IPS-NIHi11 (cell line): ENCODE data around the gene CACNA1H.

Source experiments
- DNase-seq: peaks from one replicate; pipeline ENCODE4 v3.0.0; 2012; ENCODE audit warnings: mixed read lengths, low spot score

Gene CACNA1H

DNA sequence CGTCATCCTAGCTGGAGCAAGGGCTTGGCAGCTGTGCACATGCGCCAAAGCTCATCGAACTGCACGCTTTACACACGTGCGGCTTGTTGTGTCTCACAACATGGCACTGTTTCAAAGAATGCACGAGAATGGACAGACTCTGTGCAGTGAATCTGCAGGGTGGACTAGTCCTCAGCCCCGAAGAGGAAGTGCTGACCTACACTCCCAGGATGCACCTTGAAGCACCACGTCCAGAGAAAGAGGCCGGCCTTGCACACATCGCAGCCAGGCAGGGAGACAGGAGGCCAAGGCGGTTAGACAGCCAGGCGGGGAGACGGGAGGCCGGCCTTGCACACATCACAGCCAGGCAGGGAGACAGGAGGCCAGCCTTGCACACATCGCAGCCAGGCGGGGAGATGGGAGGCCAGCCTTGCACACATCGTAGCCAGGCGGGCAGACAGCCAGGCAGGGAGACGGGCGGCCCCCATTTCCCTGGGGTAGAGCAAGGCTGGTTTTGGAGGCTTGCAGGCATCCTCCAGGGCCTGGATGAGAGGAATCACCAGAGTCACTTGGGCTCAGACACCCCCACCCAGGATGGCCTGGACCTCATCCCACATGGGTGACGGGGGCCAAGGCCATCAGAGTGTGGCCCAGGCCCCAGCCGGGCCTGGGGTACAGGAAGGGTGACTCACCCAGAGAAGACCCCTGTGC is 9.0 kb upstream of the CACNA1H start:
- DNase-seq, result no peak

DNA sequence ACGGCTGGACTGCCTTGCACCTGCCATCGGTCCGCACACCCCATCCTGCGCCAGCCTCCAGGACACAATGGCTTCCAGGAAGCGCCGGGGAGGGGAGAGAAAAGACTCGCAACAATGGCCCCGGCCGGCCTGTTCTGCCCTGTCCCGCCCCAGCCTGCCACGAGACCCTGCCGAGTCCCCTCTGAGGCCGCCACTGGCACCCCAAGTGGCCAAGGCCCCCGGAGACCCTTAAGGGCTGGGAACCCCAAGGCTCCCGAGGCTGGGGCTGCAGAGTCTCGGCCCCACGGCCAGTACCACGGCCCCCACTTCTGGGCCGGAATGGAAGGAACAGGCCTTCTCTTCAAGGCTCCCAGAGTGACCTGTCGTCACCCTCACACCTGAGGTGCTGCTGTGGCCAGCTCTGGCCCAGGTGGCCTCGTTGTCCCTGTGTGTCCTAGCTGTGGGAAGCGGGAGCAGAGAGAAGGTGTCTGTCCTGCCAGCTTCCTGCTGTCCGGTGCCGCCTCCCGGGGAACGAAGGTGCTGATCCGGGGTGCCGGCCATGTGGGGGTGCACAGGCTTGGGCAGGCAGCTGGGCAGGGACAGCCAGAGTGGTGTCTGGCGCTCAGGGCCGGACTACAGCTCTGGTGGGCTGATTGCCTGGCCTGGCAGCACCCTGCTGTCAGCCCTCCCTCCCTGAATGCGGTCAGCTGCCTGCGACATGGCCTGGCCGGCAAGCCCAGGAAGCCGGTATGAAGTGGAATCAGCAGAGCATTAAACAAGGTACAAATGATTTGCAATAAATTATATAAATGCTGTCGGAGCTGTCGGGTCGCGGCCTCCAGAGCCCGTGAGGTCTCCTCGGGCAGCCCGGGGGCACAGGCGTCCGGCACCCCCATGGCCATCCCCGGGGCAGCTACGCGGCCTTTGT is 8.2 kb upstream of the CACNA1H start:
- no peak for DNase-seq

DNA sequence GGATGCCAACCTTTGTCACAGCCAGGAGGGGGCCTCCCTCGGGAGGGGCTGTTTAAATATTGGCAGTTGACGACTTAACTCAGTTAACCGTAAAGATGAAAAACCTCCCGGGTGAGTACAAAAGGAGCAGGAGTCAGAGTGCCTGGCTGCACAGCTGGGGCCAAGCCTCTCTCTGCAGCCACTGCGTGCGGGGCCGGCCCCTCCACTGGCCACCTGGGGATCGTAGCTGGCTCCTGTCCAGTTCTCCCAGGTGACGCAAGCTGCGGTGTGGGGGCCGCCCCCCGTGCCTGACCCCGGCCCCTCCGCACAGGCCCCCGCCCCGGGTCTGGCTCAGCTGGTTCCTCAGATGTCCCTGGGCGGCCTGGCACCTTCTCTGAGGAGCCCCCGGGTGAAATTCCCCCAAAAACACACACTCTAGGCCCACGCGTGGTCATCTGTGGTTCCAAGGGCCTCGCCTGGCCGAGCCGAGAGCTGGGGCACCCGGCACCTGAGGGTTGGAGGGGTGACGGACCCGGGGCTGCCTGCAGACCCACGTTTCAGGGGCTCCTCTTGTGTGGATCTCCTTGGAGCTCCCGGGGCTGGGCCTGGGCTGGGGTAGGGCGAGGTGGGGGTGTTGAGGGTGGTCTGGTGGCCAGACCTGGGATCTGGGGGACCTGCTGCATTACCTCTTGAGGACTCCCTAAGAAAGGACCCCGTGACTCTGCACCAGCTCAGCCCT is 7.4 kb upstream of the CACNA1H start:
- DNase-seq, result peak; percentile 63

DNA sequence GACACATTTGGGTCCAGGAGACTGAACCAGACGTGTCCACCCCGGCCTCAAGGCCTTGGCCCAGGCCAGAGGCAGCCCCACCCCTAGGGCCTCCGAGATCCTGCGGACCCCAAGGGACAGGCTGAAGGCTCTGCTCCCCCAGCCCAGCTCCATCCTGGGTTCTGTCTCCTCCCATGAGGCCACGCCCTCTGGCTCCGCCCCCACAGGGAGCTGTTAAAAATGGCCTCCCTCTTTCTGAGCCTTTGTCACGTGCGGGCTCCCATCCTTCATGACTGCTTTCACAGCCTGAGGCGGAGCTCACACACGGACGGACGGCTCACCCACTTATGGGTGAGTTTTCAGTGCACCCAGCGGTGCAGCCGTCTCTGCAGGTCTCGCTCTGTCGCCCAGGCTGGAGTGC is 6.5 kb upstream of the CACNA1H start:
- DNase-seq, result peak; percentile 79

DNA sequence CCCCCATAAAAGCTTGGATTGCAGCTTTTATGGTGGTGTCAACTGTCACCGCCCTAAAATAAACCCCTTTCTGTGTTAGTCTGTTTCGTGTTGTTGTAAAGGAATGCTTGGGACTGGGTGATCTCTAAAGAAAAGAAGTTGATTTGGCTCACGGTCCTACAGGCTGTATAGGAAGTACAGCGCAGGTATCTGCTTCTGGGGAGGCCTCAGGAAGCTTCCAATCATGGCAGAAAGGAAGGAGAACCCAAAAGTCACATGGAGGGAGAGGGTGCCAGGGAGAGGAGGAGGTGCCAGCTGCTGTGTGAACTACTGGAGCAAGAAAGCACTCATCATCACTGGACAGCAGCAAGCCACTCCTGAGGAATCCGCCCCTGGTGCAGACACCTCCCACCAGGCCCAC is 5.9 kb upstream of the CACNA1H start:
- no peak for DNase-seq

DNA sequence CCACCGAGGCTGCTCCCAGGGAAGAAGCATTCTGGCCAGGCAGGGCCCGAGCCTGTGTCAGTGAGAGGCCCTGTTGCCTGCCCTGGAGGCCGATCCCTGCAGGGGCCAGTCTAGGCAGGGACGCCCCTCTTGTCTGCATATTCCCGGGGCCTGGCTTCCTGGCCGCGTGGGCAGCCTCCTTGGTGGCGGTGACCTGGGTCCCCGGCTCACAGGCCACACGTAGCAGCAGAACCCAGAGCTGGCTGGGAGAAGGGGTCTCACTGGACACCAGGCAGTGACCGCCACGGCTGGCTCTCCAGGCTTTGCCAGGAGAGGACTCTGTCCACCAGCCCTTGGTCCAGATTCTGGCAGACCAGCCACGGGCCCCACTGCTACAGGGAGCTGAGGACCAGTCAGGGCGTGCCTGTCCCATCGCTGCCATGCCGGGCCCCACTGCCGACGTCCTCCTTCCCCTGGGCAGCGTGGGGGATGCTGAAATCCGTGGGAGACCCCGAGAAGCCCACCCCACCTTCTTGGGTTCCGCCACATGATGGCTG is 3.7 kb upstream of the CACNA1H start:
- DNase-seq, result no peak

DNA sequence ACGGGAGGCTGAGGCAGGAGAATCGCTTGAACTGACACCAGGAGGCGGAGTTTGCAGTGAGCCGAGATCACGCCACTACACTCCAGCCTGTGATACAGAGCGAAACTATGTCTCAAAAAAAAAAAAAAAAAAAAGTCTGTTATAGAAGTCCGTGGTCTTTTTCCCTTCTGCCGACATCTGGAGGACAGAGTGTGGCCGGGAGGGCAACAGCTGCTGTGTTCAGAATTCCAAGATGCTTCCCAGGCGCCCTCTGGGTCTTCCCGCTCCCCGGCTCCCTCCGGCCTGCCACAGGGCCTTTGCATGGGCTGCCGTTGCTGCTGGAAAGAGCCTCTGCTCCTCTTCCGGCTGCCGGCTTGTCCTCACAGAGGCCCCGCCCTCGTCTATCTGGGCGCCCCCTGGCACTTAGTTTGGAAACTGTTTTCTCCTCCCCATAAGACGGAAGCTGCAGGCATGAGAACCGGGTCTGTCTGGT is 2.4 kb upstream of the CACNA1H start:
- DNase-seq, result peak; percentile 62

DNA sequence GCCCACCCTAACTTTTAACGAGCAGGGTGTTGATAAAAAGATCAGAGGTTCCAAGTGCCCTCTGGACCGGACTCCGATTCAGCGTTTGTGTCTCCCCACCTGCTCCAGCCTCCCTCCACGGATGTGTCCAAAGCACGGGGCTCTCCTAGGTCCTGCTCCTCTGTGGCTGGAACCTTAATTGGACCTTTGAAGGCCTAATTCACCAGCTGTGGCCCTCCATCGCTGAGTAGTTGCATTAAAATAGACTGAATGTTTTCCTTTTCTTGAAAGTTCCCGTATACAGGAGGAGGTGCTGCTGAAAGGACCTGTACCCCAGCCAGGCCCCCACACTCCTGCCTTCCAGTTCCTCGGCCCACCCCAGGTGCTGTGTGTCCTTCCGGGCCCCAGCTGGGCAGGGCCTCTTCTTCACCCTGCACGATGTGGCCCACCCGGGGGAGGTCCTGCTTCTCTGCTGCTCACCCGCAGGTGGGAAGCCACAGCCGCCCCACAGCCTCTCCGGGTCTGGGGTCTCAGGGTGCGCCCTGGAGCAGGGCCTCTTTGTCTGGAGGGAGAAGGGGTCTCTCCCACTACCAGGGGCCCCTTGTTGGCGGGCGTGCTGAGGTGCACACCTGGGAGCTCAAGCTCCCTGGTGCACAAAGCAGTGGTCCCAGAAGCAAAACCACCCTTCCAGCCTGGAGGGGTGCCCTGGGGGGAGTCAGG is 1.3 kb upstream of the CACNA1H start:
- no peak for DNase-seq

DNA sequence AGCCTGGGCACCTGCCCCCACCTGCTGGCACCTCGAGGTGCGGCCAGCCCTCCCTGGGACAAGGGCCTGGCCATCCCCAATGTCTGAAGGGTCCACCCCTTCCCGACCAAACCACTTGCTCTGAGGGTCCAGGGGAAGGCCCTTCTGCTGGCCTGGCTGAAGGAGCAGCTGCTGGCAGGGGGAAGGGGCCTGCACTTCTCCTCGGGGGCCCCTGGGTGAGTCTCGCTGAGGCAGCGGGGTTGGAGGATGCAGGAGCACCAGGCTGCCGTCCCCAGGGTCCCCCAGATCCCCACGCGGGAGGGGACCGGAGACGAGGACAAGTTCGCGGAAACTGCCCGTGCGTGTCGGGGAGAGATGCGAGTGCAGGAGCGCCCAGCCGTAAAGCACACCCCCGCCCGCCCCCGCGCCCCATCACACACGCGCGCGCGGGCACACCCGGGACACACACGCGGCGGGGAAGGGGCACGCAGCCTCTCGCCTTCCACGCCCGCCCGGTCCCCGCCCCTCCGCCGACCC is 725 bp upstream of the CACNA1H start:
- peak; percentile 69 for DNase-seq

DNA sequence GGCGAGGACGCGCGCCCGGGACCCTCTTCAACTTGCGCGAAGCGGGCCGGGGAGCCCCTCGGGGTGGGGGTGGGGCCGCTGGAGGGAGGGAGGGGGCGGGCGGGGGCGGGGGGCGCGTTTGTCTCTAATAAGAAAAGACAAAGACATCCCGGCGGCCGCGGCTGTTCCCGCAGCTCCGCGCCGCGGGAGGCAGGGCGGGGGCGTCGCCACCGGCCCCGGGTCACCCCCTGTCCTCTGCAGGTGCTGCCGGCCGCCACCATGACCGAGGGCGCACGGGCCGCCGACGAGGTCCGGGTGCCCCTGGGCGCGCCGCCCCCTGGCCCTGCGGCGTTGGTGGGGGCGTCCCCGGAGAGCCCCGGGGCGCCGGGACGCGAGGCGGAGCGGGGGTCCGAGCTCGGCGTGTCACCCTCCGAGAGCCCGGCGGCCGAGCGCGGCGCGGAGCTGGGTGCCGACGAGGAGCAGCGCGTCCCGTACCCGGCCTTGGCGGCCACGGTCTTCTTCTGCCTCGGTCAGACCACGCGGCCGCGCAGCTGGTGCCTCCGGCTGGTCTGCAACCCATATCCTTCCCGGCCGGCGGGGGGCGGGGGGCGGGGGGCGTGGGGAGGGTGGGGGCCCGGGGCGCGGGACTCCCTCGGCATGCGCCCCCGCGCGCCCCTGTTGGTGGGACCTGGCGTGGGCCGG is 714 bp downstream of the CACNA1H start:
- peak; percentile 65 for DNase-seq

DNA sequence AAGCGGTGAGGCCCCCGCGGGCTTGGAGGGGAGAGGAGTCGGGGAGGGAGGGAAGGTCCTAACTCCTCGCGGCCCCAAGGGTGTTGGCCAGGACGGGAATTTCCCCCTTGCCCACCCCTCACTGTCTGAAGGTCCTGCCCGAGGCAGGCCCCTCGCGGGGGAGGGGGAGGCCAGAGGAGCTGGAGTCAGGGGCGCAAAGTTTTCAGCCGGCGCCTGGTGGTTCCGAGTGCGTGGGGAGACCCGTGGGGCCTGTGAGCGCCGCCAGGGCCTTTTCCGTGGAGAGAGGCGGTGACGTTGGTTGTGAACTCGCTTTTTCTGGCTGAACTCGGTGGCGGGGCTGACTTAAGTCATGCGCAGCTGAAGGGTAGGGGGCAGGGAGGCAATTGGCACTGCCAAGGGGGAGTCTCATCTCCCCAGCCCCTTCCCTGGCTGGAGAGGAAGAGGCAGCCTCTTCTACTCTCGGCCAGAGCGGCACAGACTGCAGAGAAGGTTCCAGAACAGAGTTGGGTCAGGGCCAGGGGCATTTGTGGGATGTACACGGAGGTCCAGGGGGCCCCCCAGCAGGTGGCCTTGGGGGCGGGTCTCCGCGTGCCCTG is 1.5 kb downstream of the CACNA1H start:
- DNase-seq, result peak; percentile 57

DNA sequence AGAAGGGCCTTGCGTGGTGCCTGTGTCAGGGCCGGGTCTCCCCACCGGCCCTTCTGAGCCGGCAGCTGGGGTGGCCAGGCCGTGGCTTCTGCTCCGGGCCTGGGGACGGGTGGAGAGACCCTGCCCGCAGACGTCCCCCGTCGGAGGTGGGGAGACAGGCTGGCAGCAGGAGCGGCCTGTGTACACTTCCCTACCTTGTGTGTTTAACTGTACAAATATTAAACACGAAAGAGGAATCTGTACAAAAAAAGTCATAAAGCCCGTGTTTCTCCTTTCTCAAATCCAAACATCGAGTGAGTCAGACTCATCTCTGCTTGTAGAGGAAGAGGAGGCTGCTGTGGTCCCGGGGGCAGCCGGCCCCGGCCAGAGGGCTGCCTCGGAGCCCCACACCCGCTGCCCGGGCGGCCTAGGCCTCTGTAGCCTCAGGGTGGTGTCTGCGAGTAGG is 2.0 kb downstream of the CACNA1H start:
- DNase-seq, result no peak

DNA sequence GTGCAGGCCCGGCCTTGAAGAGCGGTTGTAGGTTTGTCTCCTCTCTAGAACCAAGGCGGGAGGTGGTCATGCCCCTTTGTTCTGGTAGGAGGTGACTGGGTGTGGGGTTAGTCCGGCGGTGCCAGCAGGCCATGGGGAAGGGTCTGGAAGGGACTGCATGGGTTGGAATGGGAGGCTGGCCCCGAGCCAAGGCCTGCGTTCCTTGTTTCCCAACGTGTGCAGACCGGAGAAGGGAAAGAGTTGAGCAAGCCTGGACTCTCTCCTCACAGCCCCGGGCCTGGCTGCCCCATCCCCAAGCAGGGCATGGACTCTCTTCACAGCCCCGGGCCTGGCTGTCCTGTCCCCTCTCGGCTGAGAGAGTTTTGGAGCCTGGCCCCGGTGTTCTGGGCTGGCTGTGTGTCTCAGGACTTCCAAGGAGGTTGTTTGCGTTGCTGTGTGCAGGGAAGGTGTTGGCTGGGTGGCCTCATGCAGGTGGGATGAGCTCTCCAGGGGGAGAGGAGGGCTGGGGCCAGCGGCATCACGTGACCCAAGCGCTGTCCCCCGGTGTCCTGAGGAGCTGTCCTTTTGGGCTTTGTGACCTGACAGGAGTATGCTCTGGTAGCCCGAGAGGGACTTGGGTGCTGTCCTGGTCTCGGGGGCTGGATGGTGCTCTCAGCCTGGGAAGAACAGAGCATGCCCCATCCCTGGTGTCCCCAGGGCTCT is 2.6 kb downstream of the CACNA1H start:
- no peak for DNase-seq

DNA sequence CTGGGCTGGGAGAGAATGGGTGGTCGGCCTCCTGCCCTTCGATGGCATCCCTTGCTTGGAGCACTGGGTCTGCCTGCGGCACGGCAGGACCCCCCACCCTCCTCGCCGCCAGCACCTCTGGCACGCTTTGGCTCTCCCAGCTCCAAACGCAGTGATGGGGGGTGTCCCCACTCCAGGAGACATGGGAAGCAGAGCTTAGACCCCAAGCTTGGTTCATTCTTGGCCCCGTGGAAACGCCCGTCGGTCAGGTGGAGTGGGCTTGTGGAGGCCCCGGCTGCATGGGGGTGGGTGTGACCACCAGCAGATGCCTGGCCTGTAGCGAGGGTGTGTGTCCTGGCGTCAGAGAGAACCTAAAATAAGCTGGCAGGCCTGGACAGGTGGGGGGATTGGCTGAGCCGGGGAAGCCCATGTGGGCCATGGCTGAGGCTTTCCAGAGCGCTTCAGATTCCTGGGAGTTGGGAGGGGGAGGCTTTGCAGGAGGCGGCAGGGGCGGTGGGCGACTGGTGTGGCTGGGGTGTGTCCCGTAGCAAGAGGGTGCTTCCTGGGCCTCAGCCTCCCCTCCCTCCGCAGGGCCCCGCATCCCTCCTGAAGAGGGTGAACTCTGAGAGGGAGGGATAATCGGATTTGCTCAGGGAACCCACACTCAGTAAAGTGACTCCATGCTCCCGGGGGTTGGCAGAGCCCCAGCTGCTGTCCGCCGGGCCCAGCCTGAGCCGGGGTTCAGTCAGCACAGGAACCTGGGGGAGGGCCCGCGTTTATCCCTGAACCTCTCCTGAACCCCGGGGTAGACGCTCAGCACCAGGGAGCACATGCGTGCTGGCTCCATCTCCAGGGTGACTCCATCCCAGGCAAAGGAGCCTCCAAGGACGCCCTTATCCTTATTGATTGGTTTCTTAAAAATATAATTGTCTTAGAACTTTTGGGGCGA is 3.4 kb downstream of the CACNA1H start:
- no peak for DNase-seq

DNA sequence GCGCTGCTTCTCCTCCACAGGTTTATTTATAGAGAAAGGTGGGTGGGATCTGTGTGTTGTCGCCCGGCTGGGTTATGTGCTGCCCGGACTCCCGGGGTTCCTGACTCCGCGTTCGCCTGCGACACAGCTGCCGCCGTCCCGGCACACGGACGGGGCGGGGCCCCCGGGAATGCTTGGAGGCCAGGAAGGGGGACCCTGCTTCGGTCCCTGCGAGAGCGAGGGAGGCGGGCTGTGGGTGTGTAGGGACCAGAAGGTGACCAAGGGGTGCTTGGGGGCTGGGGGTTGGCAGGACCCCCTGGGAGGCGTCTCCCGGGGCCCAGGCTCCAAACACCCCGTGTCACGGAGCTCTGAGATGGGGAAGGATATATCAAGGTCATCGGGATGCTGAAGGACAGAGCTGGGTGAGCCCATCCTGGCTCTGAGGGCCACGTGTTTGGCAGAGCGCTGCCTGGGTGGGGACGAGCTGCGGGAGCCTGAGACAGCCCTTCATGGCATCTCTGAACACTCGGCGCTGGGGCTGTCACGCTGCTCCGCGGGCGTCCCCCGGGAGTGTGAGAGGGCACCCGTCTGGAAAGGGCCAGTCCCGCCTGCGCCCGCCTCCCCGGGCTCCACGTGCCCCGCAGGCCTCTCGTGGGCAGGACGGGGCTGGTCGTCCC is 4.2 kb downstream of the CACNA1H start:
- no peak for DNase-seq

DNA sequence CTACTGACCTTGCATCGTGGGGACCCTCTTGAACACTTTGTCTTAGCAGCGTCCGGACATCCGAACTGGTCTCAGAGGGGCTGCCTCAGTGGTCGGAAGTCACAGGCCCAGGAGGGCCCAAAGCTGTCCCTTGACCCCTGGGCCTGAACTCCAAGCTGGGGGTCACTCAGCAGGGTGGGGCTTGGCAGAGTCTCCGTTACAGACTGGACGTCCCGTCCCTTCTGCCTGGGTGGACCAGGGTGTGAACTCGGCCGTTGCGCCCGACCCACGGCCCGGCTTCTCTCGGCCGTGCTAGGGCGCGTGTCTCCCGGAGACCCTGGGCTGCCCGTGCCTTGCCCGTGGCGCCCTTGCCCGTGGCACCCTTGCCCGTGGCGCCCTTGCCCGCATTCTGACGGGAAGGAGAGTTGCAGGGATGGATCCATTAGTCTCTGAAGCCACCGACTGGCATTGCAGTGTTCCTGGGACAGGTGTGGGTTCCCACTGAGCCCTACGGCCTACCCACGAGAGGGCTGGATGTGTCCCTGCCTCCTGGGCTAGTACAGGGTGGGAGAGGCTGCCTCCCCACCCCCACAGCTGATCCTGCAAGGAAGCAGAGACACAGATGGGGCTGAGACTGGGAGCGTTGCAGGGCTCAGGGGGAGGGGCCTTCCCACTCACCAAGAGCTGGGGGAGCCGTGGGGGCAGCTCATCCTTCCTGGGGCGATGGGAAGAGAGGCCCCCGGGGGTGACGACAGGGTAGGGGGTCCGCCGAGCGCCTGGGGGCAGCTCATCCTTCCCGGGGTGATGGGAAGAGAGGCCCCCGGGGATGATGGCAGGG is 4.9 kb downstream of the CACNA1H start:
- DNase-seq, result no peak
